H9 (cell line): ENCODE data around the gene GPR42. TPM values are rescaled to one million over a fixed set of nuclear protein-coding genes. Genes with fewer than 3 reads are reported as not detected.
A peak's percentile ranks its signal among the peaks of the same experiment; 100 is the strongest.

ENCODE experiments used
- DNase-seq: peaks from one replicate; pipeline ENCODE4 v3.0.0-alpha.2; 2017
- H2AFZ ChIP-seq: one replicate; pipeline ENCODE4 v1.6.1; 2013; ENCODE audit warnings: mild to moderate bottlenecking, low read length, control low read depth, moderate library complexity
- H2AK5ac ChIP-seq: 2 replicates; pipeline ENCODE4 v1.6.1; 2013; ENCODE audit warnings: low read length, control low read depth, mixed read lengths; ENCODE audit not compliant: insufficient read length
- H2BK120ac ChIP-seq: one replicate; pipeline ENCODE4 v1.6.1; 2013; ENCODE audit warnings: low read depth, mild to moderate bottlenecking, low read length, control low read depth, inconsistent platforms; ENCODE audit not compliant: poor library complexity, severe bottlenecking
- H2BK12ac ChIP-seq: 2 replicates; pipeline ENCODE4 v1.6.1; 2013; ENCODE audit warnings: low read length, control low read depth, mixed read lengths, low read depth; ENCODE audit not compliant: insufficient read length
- H2BK15ac ChIP-seq: 2 replicates; pipeline ENCODE4 v1.6.1; 2013; ENCODE audit warnings: low read depth, low read length, control low read depth
- H2BK20ac ChIP-seq: one replicate; pipeline ENCODE4 v1.6.1; 2013; ENCODE audit warnings: low read depth, mild to moderate bottlenecking, low read length, control low read depth, inconsistent platforms; ENCODE audit not compliant: poor library complexity, severe bottlenecking
- H2BK5ac ChIP-seq: 2 replicates; pipeline ENCODE4 v1.6.1; 2013; ENCODE audit warnings: low read length, control low read depth, mixed read lengths; ENCODE audit not compliant: insufficient read length
- H3K14ac ChIP-seq: 2 replicates; pipeline ENCODE4 v1.6.1; 2013; ENCODE audit warnings: low read length, control low read depth; ENCODE audit not compliant: insufficient read depth
- H3K18ac ChIP-seq: 2 replicates; pipeline ENCODE4 v1.6.1; 2013; ENCODE audit warnings: low read depth, mild to moderate bottlenecking, mixed read lengths, low read length, control low read depth; ENCODE audit not compliant: insufficient read length
- H3K23ac ChIP-seq: 2 replicates; pipeline ENCODE4 v1.6.1; 2013; ENCODE audit warnings: low read length, control low read depth, mixed read lengths, low read depth; ENCODE audit not compliant: insufficient read length
- H3K23me2 ChIP-seq: 2 replicates; pipeline ENCODE4 v1.6.1; 2013; ENCODE audit warnings: low read depth, mild to moderate bottlenecking, mixed read lengths, low read length, control low read depth; ENCODE audit not compliant: insufficient read length, poor library complexity, severe bottlenecking
- H3K27ac ChIP-seq: 2 replicates; pipeline ENCODE4 v1.5.1; 2013; ENCODE audit warnings: low read length, control low read depth, mixed read lengths, low read depth; ENCODE audit not compliant: insufficient read length
- H3K27me3 ChIP-seq: 2 replicates; pipeline ENCODE4 v1.6.1; 2013; ENCODE audit warnings: low read length, control low read depth, inconsistent platforms; ENCODE audit not compliant: insufficient read depth
- H3K4ac ChIP-seq: 2 replicates; pipeline ENCODE4 v1.6.1; 2013; ENCODE audit warnings: low read depth, mild to moderate bottlenecking, control low read depth, inconsistent platforms, low read length, moderate library complexity
- H3K4me1 ChIP-seq: 2 replicates; pipeline ENCODE4 v1.6.1; 2013; ENCODE audit warnings: low read length, control low read depth, inconsistent platforms; ENCODE audit not compliant: insufficient read depth
- H3K4me2 ChIP-seq: 2 replicates; pipeline ENCODE4 v1.6.1; 2013; ENCODE audit warnings: low read length, control low read depth, mixed read lengths; ENCODE audit not compliant: insufficient read length, insufficient read depth
- H3K56ac ChIP-seq: 2 replicates; pipeline ENCODE4 v1.6.1; 2013; ENCODE audit warnings: low read depth, mild to moderate bottlenecking, mixed read lengths, low read length, control low read depth; ENCODE audit not compliant: insufficient read length
- H3K79me1 ChIP-seq: 2 replicates; pipeline ENCODE4 v1.6.1; 2013; ENCODE audit warnings: low read depth, mild to moderate bottlenecking, moderate library complexity, low read length, control low read depth, inconsistent platforms; ENCODE audit not compliant: insufficient read depth, poor library complexity, severe bottlenecking
- H3K79me2 ChIP-seq: 2 replicates; pipeline ENCODE4 v1.6.1; 2013; ENCODE audit warnings: low read length, control low read depth, inconsistent platforms; ENCODE audit not compliant: insufficient read depth
- H3K9ac ChIP-seq: 2 replicates; pipeline ENCODE4 v1.6.1; 2013; ENCODE audit warnings: low read length, control low read depth, mixed read lengths; ENCODE audit not compliant: insufficient read length; ENCODE audit errors: extremely low read depth
- H3K9me3 ChIP-seq: one replicate; pipeline ENCODE4 v1.6.1; 2013; ENCODE audit warnings: low read depth, low read length, inconsistent platforms; ENCODE audit not compliant: control insufficient read depth
- H3T11ph ChIP-seq: one replicate; pipeline ENCODE4 v1.6.1; 2013; ENCODE audit warnings: mild to moderate bottlenecking, low read length, control low read depth, inconsistent platforms
- H4K20me1 ChIP-seq: one replicate; pipeline ENCODE4 v1.6.1; 2013; ENCODE audit not compliant: control insufficient read depth, insufficient read length, insufficient read depth
- H4K5ac ChIP-seq: 2 replicates; pipeline ENCODE4 v1.6.1; 2013; ENCODE audit warnings: low read depth, mild to moderate bottlenecking, mixed read lengths, low read length, control low read depth; ENCODE audit not compliant: insufficient read length
- H4K8ac ChIP-seq: replicated peaks from 2 replicates; pipeline ENCODE4 v1.6.1; 2013; ENCODE audit warnings: low read length, control low read depth, mixed read lengths, low read depth; ENCODE audit not compliant: insufficient read length
- H4K91ac ChIP-seq: 2 replicates; pipeline ENCODE4 v1.6.1; 2013; ENCODE audit warnings: low read depth, mild to moderate bottlenecking, moderate library complexity, mixed read lengths, low read length, control low read depth; ENCODE audit not compliant: insufficient read length
- H3K27ac Mint-ChIP-seq, 3 experiments: 2 replicates in 2 of 3; 3 replicates in 1 of 3; pipeline ENCODE4 v1.8.0; 2020 to 2021; ENCODE audit warnings: mixed read lengths in 3 of 3, mild to moderate bottlenecking in 1 of 3, moderate library complexity in 1 of 3
- H3K27me3 Mint-ChIP-seq: 2 replicates; pipeline ENCODE4 v1.8.0; 2021; ENCODE audit warnings: low read depth, mild to moderate bottlenecking, moderate library complexity, mixed read lengths
- H3K36me3 Mint-ChIP-seq, 3 experiments: 2 replicates in 2 of 3; 3 replicates in 1 of 3; pipeline ENCODE4 v1.8.0; 2020 to 2021; ENCODE audit warnings: low read depth in 3 of 3, mixed read lengths in 3 of 3; ENCODE audit not compliant: insufficient read depth in 1 of 3
- H3K4me1 Mint-ChIP-seq, 2 experiments: 2 replicates each; pipeline ENCODE4 v1.8.0; 2020; ENCODE audit warnings: mixed read lengths in 2 of 2
- H3K4me3 Mint-ChIP-seq, 2 experiments: 2 replicates in 1 of 2; 3 replicates in 1 of 2; pipeline ENCODE4 v1.8.0; 2020 to 2021; ENCODE audit warnings: mild to moderate bottlenecking in 2 of 2, mixed read lengths in 2 of 2, moderate library complexity in 1 of 2
- H3K9me3 Mint-ChIP-seq, 2 experiments: 2 replicates in 1 of 2; 3 replicates in 1 of 2; pipeline ENCODE4 v1.8.0; 2020; ENCODE audit warnings: mild to moderate bottlenecking in 2 of 2, mixed read lengths in 2 of 2, moderate library complexity in 1 of 2
- WGBS: extraction: QIAGEN DNeasy Blood & Tissue Kit; methylation state at CpG from one replicate; pipeline ENCODE4 v1.1.7; 2013; ENCODE audit warnings: missing lambda C conversion rate, low lambda C conversion rate, mixed read lengths; ENCODE audit not compliant: insufficient read length; ENCODE audit errors: extremely low coverage; 5-methylcytosine and 5-hydroxymethylcytosine counted together
- total RNA-seq: library from RNA; stranded (reverse); gene quantifications from 2 replicates; pipeline ENCODE4 v1.2.1, GENCODE V29; 2021
- TF ChIP-seq, protein P1 (sequence below): fragments of 200-600 bp; sonication (generic); conservative IDR thresholded peaks from 3 replicates; pipeline ENCODE4 v1.8.0; 2021; ENCODE audit warnings: antibody characterized with exemption, mild to moderate bottlenecking

GPR42 gene
- total RNA-seq, 1 experiment from 2014 or later, result not detected

DNA sequence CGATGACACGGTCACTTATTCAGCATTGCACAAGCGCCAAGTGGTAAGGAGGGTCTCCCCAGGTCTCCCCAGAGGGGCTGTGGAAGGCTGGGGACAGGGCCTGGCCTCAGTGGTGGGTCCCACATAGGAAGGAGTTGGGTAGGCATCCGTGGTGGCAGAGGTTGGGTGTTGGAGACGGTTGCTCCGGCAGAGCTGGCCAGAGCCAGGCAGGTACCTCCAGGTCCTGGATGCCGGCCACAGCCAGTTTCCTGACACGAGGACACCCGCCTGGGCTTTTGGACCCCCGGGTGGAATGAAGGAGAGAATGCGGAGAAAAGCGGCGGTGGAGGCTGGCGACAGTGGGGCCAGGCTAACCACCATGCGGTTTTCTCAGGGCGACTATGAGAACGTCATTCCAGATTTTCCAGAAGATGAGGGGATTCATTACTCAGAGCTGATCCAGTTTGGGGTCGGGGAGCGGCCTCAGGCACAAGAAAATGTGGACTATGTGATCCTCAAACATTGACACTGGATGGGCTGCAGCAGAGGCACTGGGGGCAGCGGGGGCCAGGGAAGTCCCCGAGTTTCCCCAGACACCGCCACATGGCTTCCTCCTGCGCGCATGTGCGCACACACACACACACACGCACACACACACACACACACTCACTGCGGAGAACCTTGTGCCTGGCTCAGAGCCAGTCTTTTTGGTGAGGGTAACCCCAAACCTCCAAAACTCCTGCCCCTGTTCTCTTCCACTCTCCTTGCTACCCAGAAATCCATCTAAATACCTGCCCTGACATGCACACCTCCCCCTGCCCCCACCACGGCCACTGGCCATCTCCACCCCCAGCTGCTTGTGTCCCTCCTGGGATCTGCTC is 24.4 kb upstream of the GPR42 start:
- Histone ChIP-seq H2BK5ac (no peak overlapping the region), H2AFZ (no peak overlapping the region), H3K56ac (no peak overlapping the region), H3K23me2 (no peaks in the 10 kb centered on the region), H3K23ac (no peak overlapping the region), H4K20me1 (no peaks in the 10 kb centered on the region), H4K91ac (no peak overlapping the region), H3T11ph (no peak overlapping the region), H2BK120ac (no peak overlapping the region), H2BK12ac (no peak overlapping the region), H4K8ac (no peak overlapping the region), H4K5ac (no peak overlapping the region), H3K27ac (no peak overlapping the region), H3K9ac (no peak overlapping the region), H2AK5ac (no peak overlapping the region), H3K79me1 (no peaks in the 10 kb centered on the region), H3K27me3 (no peaks in the 10 kb centered on the region), H3K4me2 (no peak overlapping the region), H3K18ac (no peak overlapping the region), H3K4me1 (no peaks in the 10 kb centered on the region), H3K9me3 (no peaks in the 10 kb centered on the region), H3K79me2 (no peaks in the 10 kb centered on the region), H2BK20ac (no peak overlapping the region), H3K4ac (no peak overlapping the region), H2BK15ac (no peak overlapping the region), H3K14ac (no peak overlapping the region)
- WGBS, result no CpG with 5 or more reads among the region's 28 CpGs
- Mint-ChIP-seq H3K36me3 (no peaks in the 10 kb centered on the region), H3K4me1 (peaks cover 7 to 21% of the 10 kb centered on the region in 2 experiments), H3K4me3 (no peak overlapping the region), H3K27ac (no peak overlapping the region; a peak in 1 of 7 replicates), H3K9me3 (no peaks in the 10 kb centered on the region), H3K27me3 (peaks cover 44% of the 10 kb centered on the region)
- TF ChIP-seq, protein P1, sequence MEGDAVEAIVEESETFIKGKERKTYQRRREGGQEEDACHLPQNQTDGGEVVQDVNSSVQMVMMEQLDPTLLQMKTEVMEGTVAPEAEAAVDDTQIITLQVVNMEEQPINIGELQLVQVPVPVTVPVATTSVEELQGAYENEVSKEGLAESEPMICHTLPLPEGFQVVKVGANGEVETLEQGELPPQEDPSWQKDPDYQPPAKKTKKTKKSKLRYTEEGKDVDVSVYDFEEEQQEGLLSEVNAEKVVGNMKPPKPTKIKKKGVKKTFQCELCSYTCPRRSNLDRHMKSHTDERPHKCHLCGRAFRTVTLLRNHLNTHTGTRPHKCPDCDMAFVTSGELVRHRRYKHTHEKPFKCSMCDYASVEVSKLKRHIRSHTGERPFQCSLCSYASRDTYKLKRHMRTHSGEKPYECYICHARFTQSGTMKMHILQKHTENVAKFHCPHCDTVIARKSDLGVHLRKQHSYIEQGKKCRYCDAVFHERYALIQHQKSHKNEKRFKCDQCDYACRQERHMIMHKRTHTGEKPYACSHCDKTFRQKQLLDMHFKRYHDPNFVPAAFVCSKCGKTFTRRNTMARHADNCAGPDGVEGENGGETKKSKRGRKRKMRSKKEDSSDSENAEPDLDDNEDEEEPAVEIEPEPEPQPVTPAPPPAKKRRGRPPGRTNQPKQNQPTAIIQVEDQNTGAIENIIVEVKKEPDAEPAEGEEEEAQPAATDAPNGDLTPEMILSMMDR, result no peak
- peak; percentile 19 for DNase-seq
